Esophagus squamous epithelium (tissue), 4 donors: ENCODE measurements around the gene NDUFC1.

Experiments used
- POLR2A ChIP-seq, 4 donors: fragments of 450-650 bp; IDR thresholded peaks; one replicate each; pipeline ENCODE4 v1.6.1; 2017; ENCODE audit warnings: antibody characterized with exemption in 4 of 4, mild to moderate bottlenecking in 4 of 4, moderate library complexity in 3 of 4
- TF ChIP-seq, protein P1 (sequence below), 6 experiments: fragments of 450-650 bp in 4 of 6; fragments of 200-600 bp in 2 of 6; sonication (generic) in 2 of 6; IDR thresholded peaks; one replicate each; pipeline ENCODE4 v1.5.1; 2016 to 2019; ENCODE audit warnings: antibody characterized with exemption in 6 of 6, mild to moderate bottlenecking in 4 of 6, moderate library complexity in 4 of 6

DNA sequence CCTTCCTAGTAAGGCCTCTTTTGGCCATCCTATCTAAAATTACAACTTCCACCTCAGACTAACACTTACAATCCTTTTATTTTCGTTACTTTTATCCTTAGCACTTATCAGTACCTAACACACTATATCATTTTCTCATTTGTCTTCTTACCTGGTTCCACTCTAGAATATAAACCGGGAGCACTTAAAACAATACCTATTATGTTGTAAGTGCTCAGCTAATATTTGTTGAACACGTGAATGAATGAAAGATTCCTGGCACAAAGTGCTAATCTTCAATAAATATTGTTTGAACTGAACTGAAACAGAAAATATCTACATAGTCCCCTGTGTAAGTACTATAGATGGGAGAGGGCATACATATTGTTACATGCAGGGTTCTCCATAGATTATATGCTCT lies 36.6 kb downstream of the NDUFC1 start:
- TF ChIP-seq POLR2A (IDR thresholded peaks at IDR 0.05) = no peak
- TF ChIP-seq, protein P1, sequence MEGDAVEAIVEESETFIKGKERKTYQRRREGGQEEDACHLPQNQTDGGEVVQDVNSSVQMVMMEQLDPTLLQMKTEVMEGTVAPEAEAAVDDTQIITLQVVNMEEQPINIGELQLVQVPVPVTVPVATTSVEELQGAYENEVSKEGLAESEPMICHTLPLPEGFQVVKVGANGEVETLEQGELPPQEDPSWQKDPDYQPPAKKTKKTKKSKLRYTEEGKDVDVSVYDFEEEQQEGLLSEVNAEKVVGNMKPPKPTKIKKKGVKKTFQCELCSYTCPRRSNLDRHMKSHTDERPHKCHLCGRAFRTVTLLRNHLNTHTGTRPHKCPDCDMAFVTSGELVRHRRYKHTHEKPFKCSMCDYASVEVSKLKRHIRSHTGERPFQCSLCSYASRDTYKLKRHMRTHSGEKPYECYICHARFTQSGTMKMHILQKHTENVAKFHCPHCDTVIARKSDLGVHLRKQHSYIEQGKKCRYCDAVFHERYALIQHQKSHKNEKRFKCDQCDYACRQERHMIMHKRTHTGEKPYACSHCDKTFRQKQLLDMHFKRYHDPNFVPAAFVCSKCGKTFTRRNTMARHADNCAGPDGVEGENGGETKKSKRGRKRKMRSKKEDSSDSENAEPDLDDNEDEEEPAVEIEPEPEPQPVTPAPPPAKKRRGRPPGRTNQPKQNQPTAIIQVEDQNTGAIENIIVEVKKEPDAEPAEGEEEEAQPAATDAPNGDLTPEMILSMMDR (IDR thresholded peaks at IDR 0.05) = no peak
